ENCODE results near the gene WDR33.
A peak's percentile ranks its signal among the peaks of the same experiment; 100 is the strongest.
"Not testable (repeated sequence)": the region's sequence is repeated elsewhere in the genome, so short reads cannot be mapped to it uniquely, and the experiment has no call there.

WDR33 gene

GRCh38 chr2:127826047-127826446, 15.1 kb upstream of the WDR33 start:
- TF ChIP-seq, protein P1, sequence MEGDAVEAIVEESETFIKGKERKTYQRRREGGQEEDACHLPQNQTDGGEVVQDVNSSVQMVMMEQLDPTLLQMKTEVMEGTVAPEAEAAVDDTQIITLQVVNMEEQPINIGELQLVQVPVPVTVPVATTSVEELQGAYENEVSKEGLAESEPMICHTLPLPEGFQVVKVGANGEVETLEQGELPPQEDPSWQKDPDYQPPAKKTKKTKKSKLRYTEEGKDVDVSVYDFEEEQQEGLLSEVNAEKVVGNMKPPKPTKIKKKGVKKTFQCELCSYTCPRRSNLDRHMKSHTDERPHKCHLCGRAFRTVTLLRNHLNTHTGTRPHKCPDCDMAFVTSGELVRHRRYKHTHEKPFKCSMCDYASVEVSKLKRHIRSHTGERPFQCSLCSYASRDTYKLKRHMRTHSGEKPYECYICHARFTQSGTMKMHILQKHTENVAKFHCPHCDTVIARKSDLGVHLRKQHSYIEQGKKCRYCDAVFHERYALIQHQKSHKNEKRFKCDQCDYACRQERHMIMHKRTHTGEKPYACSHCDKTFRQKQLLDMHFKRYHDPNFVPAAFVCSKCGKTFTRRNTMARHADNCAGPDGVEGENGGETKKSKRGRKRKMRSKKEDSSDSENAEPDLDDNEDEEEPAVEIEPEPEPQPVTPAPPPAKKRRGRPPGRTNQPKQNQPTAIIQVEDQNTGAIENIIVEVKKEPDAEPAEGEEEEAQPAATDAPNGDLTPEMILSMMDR (IDR thresholded peaks at IDR 0.05; ENCODE audit: low read depth, low read length, missing control alignments) = no peak
- DNase-seq (ENCODE audit: low read depth) = no peak
- no peak overlapping the region for H3K4me3 ChIP-seq (ENCODE audit: low read depth, low read length)

DNA sequence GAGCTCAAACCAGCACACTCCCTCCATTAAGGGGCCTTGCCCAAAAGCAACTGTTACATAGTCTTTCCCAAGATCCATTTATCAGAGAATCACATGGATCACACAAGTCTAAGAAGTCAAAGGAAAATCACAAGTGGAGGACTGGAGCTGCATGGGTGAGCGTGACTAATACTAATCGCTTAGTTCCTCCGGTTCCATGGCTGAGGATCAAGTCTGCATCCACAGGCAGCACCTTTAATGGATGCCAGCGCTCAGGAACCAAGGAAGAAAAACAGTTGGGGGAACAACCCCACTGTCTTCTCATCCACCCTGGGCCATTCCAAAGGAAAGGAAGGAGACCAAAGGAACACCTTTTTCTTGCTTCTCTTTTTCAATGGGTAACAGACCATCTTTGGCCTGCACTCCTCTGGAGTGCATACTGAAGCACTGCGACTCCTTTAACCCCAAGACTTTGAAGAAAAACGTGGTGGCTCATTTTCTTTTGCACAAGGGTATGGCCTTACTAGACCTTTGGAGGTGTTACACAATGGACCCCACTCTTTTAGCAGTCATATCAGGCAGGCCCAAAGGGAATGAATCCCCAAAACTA, 9.2 kb upstream of the WDR33 start:
- DNase-seq (ENCODE audit: low read depth) = no peak
- TF ChIP-seq, protein P1 (IDR thresholded peaks at IDR 0.05; ENCODE audit: low read depth, low read length, missing control alignments) = no peak
- no peak overlapping the region for H3K4me3 ChIP-seq (ENCODE audit: low read depth, low read length)

DNA sequence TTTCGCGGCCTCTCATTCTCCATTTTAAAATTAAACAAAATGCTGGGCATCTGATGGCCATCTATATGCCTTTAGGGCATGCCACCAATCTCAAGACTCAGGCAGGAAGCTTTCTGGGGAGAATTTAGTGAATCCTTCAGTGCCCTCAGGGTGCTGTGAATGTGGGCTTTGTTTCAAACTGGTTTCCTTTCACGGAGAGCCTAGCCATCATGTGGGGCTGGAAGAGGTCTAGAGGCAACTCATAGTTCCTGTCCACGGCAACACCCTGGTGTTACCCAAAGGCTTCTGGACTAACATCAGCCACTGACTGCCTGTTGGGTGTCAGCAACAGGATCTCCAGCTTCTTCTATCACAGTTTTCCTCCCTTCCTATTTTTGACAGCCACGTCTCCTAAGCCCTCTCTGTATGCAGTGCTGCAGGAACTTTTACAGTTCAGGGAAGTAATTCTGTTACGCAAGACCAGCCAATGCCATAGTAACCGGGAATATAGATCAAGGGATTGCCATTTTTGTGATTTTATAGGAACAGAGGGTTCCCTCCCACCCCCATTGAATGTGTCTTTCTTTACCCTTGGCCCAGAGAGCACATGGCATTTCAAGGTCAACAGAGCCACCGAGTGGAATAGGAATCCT, 7.9 kb upstream of the WDR33 start:
- DNase-seq (ENCODE audit: low read depth) = no peak
- TF ChIP-seq, protein P1 (IDR thresholded peaks at IDR 0.05; ENCODE audit: low read depth, low read length, missing control alignments) = no peak
- no peak overlapping the region for H3K4me3 ChIP-seq (ENCODE audit: low read depth, low read length)

DNA sequence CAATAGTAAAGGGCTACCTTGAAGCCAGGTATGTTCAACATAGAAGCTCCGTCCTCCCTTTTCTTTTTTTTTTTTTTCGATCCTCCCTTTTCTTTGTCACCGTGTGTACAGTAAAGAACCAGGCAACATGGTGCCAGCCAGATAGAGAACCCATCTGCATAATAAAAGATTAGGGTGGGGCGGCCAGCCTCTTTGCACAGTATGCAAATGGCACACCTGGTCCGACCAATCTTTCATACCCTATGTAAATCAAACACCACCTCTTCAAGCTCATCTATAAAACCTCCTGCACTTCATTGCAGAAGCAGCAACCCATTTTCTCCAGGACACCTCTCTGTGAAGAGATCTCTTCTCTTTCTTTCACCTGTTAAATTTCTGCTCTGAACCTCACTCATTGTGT, 7.3 kb upstream of the WDR33 start:
- TF ChIP-seq, protein P1 (IDR thresholded peaks at IDR 0.05; ENCODE audit: low read depth, low read length, missing control alignments) = no peak
- no peak overlapping the region for H3K4me3 ChIP-seq (ENCODE audit: low read depth, low read length)
- DNase-seq (ENCODE audit: low read depth) = no peak

- TF ChIP-seq, protein P1 (IDR thresholded peaks at IDR 0.05; ENCODE audit: low read depth, low read length, missing control alignments) = no peak
- H3K4me3 ChIP-seq (ENCODE audit: low read depth, low read length) = no peak overlapping the region
- DNase-seq (ENCODE audit: low read depth) = no peak
Measured at GRCh38 chr2:127814677-127815076, 3.7 kb upstream of the WDR33 start.

DNA sequence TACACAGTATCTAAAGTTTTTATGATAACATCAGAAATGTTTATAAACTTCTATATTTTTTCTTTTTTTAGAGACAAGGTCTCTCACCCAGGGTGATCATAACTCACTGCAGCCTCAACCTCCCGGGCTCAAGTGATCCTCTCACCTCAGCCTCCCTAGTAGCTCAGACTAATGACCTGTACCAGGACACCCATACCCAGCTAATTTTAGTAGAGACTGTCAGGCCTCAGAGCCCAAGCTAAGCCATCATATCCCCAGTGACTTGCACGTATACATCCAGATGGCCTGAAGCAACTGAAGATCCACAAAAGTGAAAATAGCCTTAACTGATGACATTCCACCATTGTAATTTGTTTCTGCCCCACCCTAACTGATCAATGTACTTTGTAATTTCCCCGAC, 1.5 kb upstream of the WDR33 start:
- H3K4me3 ChIP-seq (ENCODE audit: low read depth, low read length); DNase-seq (ENCODE audit: low read depth): not testable (repeated sequence)

- peak overlapping the region; percentile 94 for H3K4me3 ChIP-seq (ENCODE audit: low read depth, low read length)
- DNase-seq (ENCODE audit: low read depth) = no peak
- TF ChIP-seq, protein P1 (IDR thresholded peaks at IDR 0.05; ENCODE audit: low read depth, low read length, missing control alignments) = no peak
Measured at GRCh38 chr2:127811397-127812321, 688 bp upstream of the WDR33 start.

Data from GM12864 (cell line).